Cerebellar nuclear complex (tissue), 1 donor: ENCODE measurements around the gene OR4D11.
"Not testable (repeated sequence)": the region's sequence is repeated elsewhere in the genome, so short reads cannot be mapped to it uniquely, and the experiment has no call there.

ENCODE experiments used
- DNase-seq, 2 experiments: peaks; one replicate each; lab custom pipeline; 2025; lab: John Stamatoyannopoulos, UW

Gene OR4D11

GRCh38 chr11:59503276-59503675, at the start of gene OR4D11:
TSS of gene OR4D11 (plus strand) at chr11:59503576. CDS start at chr11:59503576, 0 bp downstream.
- DNase-seq, result no peak

GRCh38 chr11:59456661-59457060, 46.7 kb upstream of the OR4D11 start, which contains the start of gene OR4D6:
TSS of gene OR4D6 (plus strand) at chr11:59456961. CDS start at chr11:59456961, 0 bp downstream.
- DNase-seq, result no peak

GRCh38 chr11:59459916-59460315, 43.5 kb upstream of the OR4D11 start:
- no peak for DNase-seq

- DNase-seq, result no peak
Observed at GRCh38 chr11:59463190-59463641, 40.2 kb upstream of the OR4D11 start.

GRCh38 chr11:59473015-59473414, 30.4 kb upstream of the OR4D11 start, which contains the start of gene OR4D10:
TSS of gene OR4D10 (plus strand) at chr11:59473315. CDS start at chr11:59477430, 4,115 bp downstream.
- no peak for DNase-seq

- no peak for DNase-seq
Observed at GRCh38 chr11:59475176-59475575, 28.2 kb upstream of the OR4D11 start.

- no peak for DNase-seq
Observed at GRCh38 chr11:59479906-59480305, 23.5 kb upstream of the OR4D11 start.

- DNase-seq, result no peak
Observed at GRCh38 chr11:59480359-59480758, 23.0 kb upstream of the OR4D11 start.

- DNase-seq, result no peak
Observed at GRCh38 chr11:59501931-59502330, 1.4 kb upstream of the OR4D11 start.

GRCh38 chr11:59510941-59511589, 7.7 kb downstream of the OR4D11 start, which contains the start of gene OR4D9:
TSS of gene OR4D9 (plus strand) at chr11:59511539. CDS start at chr11:59514913, 3,374 bp downstream.
- DNase-seq, result no peak

GRCh38 chr11:59511675-59512074, 8.3 kb downstream of the OR4D11 start:
- no peak for DNase-seq

GRCh38 chr11:59520139-59520538, 16.8 kb downstream of the OR4D11 start:
- not testable (repeated sequence) for DNase-seq

- no peak for DNase-seq
Observed at GRCh38 chr11:59520741-59521140, 17.4 kb downstream of the OR4D11 start.

GRCh38 chr11:59523541-59523940, 20.2 kb downstream of the OR4D11 start:
- DNase-seq, result no peak

GRCh38 chr11:59528711-59529110, 25.3 kb downstream of the OR4D11 start:
- no peak for DNase-seq

GRCh38 chr11:59532620-59533019, 29.2 kb downstream of the OR4D11 start:
- no peak for DNase-seq

- no peak for DNase-seq
Observed at GRCh38 chr11:59534676-59535075, 31.3 kb downstream of the OR4D11 start.

- DNase-seq, result no peak
Observed at GRCh38 chr11:59542142-59542810, 38.9 kb downstream of the OR4D11 start.

GRCh38 chr11:59543713-59544112, 40.3 kb downstream of the OR4D11 start:
- DNase-seq, result not testable (repeated sequence)

- no peak for DNase-seq
Observed at GRCh38 chr11:59544869-59545178, 41.4 kb downstream of the OR4D11 start.

GRCh38 chr11:59545179-59546020, 42.0 kb downstream of the OR4D11 start:
- no peak for DNase-seq

GRCh38 chr11:59547605-59548308, 44.4 kb downstream of the OR4D11 start:
- DNase-seq, result not testable (repeated sequence)
